ENCODE measurements around the gene MYADML2.

MYADML2 gene

DNA sequence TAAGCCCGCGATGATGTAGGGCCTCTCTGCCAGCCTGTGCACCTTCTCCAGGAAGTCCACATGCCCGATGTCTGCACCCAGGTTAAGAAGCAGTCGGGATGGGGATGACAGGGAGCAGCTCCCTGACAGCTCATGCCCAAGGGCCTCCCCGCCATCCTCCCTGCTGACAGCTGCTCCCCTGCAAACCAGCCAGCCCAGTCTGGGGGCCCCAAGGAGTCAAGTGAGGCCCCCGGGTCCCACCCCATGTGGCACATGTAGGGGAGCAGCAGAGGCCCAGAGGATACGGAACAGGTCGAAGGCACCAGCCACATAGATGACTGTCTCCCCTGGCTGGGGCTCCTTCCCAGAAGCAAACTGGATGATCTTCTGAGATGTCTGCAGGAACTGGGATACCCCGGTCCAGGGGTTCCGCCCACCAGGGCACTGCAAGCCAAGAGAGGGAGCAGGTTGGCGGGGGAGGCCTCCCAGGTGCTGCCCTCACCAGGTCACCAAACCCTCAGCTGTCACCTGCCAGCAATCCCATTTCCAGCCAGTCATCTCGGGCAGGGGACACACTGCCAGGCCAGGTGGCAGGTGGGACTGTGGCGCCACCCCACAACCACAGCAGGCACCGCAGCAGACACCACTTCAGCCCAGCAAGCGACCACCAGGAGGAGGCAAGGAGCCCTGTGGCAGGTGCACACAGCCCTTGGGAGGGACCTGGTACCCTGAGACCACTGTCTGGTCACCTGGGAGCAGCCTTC is 40.4 kb downstream of the MYADML2 start:
- H3K27me3 Mint-ChIP-seq: peaks cover 1% of the 10 kb centered on the region
- peaks cover 17% of the 10 kb centered on the region for H3K4me1 Mint-ChIP-seq
- H3K4me3 Mint-ChIP-seq: no peak overlapping the region
- DNase-seq (no peak), ATAC-seq (no peak)
- H3K27ac Mint-ChIP-seq: no peak overlapping the region
- H3K9me3 Mint-ChIP-seq: no peaks in the 10 kb centered on the region

DNA sequence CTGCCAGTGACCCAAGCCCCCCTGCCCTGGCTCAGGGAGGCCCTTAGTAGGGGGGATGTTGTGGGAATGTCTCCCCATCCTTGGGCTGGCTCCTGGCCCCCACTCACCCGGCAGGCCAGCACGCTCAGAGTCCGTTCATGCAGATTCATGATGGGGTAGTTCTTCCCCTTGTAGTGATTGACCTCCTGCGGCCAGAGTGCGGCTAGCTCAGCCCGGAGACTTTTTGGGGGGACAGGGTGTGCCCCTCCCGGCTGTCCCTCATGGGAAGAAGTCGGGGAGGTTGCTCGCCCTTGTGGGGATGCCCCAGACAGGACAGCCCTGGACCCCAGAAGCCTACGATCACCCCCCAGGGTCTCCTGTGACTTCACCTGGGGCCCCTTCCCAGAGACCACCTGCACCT is 41.0 kb downstream of the MYADML2 start:
- Mint-ChIP-seq H3K4me1 (peaks cover 20% of the 10 kb centered on the region), H3K4me3 (no peak overlapping the region), H3K27ac (no peak overlapping the region), H3K9me3 (no peaks in the 10 kb centered on the region), H3K27me3 (peaks cover 8% of the 10 kb centered on the region)
- no peak for DNase-seq
- ATAC-seq: no peak

DNA sequence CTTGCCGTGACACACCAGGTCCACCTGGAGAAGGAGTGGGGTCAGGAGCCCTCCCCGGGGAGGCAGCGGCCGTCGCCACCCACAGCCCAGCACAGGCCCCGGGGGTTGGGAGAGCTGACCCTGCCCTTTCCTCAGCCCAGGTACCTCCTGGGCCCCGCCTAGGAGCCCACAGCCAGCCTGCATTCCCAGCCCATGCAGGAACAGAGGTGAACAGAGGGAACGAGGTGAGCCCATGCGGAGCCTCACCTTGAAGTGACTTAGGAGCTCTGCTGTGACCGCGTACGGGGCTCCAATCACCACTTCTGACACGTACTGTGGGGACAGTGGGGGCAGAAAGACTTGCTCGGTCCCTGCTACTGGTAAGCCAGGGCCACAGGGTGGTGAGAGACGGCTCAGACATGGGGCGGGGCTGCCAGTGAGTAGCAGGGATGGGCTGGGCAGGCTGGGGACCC is 41.6 kb downstream of the MYADML2 start:
- Mint-ChIP-seq H3K4me1 (peaks cover 24% of the 10 kb centered on the region), H3K9me3 (no peaks in the 10 kb centered on the region), H3K27me3 (peaks cover 13% of the 10 kb centered on the region), H3K4me3 (no peak overlapping the region), H3K27ac (no peak overlapping the region)
- ATAC-seq (no peak), DNase-seq (no peak)

DNA sequence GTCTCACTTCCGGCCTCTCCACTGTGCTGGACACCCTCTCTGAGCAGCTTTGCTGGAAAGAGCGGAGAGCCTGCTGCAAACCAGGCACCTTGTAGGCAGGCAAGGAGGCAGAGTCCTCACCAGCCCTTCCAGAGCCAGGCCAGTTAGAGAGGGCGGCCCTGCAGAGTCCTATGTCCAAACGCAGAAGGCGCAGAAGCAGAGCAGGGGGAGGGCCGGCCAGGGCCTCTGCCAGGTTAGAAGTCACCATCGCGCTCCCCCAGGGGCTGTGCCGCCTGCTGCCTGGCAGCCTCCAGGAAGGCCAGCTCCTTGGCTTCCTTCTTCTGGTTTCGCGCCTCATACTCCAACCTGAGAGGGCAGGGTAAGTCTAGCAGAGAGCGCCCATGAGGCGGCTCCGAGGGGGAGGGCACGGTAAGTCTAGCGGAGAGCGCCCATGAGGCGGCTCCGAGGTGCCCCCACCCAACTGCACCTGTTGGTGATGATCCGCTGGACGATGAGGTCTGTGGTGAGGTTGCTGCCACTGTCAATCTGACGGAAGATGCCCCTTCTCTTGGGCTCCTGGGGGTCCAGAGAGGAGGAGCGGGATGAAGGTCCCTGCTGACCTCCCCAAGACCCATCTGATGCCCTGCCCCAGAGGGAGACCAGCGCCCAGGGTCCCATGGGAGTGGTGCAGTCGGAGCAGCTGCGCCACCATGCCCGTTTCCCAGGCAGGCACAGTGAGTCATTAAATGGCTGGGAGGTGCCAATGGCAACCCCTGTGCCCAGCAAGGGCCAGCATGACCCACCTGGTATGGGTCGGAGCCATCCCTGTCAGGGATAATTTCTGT is 42.2 kb downstream of the MYADML2 start:
- Mint-ChIP-seq H3K4me3 (no peak overlapping the region), H3K27ac (no peak overlapping the region), H3K4me1 (peaks cover 18% of the 10 kb centered on the region), H3K27me3 (peaks cover 13% of the 10 kb centered on the region), H3K9me3 (no peaks in the 10 kb centered on the region)
- ATAC-seq (no peak), DNase-seq (no peak)

DNA sequence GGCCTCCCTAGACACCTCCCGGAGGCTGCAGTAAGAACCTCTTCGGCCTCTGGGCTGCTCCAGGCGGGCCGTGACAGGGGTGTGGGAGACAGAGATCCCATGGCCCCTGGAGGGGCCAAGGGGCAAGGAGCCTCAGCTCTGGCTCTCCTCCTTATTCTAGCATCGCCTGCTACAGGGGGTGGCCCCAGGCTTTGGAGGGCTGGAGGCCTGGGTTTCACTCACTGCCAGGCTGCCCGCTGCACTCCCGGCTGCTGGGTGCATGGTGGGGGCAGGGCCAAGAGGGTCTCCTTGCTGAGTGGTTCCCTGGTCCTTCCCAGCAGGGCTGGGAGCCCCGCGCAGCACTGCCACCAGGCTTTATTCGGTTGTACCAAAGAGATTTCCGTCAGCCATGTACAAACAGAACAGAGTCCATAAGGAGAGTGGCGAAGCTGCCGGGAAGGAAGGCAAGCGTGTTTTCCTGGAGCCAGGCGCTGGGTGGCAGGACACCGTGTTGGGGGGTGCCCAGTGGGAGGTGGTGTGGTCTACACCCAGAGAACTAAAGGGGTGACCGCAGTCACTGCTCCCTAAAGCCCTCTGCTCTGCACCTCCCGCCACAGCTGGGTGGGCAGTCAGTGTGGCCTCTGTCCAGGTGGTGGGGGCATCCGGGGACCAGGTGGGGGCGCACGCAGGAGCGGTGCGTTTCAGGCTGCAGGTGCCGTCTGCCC is 43.0 kb downstream of the MYADML2 start:
- no peak overlapping the region for H3K27ac Mint-ChIP-seq
- peaks cover 13% of the 10 kb centered on the region for H3K27me3 Mint-ChIP-seq
- DNase-seq: no peak
- peaks cover 10% of the 10 kb centered on the region for H3K4me1 Mint-ChIP-seq
- no peaks in the 10 kb centered on the region for H3K9me3 Mint-ChIP-seq
- no peak for ATAC-seq
- H3K4me3 Mint-ChIP-seq: no peak overlapping the region

DNA sequence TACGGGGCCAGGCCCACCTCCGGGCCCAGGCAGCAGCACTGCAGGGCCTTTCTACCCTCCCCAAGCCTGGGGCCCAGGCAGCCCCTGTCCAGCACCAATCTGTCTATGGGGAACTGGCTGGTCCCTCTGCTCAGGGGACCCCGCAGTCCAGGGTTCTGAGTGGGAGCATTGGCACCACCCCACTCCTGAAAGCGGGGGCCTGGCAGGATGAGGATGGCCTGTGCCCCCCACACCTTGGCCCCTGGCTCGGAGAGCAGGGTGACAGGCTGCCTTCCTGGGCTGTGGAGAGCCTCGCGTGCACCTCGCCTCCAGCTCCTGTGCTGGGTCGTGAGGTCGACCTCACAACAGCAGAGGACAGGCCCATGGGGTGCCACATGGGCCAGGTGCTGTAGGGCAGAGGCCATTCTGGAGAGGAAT is 43.6 kb downstream of the MYADML2 start:
- no peak overlapping the region for H3K4me3 Mint-ChIP-seq
- DNase-seq (no peak), ATAC-seq (no peak)
- peaks cover 13% of the 10 kb centered on the region for H3K27me3 Mint-ChIP-seq
- H3K4me1 Mint-ChIP-seq: peaks cover 10% of the 10 kb centered on the region
- H3K27ac Mint-ChIP-seq: no peak overlapping the region
- no peaks in the 10 kb centered on the region for H3K9me3 Mint-ChIP-seq

DNA sequence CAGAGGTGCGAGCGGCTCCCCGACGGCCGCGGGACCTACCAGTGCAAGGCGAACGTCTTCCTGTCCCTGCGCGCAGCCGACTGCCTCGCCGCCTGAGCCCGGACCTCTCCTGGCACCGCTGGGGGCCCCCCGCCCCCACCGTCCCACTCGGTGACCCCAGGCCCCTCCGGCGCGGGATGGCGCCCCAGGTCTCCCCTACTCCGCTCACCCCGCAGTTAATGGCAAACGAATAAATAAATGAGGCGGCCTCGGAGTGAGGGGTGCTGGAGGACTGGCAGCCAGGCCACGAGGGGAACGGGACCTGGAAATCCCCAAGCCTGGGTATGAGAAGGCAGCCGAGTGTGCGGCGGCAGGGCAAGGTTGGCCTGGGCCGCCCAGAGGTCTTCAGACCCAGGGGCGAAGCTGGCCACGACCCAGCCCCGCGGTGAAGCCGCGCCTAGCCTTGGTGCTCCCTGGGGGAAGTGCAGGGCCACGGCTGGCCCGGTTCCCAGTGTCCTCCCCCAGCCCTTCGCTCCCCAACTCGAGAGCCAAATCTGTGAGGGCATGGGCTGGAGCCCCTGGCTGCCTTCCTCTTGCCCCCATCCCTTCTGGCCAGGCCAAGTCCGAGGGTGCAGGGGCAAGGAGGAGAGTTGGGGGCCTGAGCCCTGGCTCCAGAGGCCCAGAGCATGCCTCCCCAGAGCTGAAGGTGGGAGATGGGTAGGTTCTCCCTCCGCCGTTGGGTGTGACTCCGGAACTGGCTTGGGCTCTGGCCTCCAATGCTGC is 44.2 kb downstream of the MYADML2 start:
- Mint-ChIP-seq H3K4me3 (peak overlapping the region in 1 of 2 donors; percentile 57), H3K27me3 (peaks cover 13% of the 10 kb centered on the region), H3K4me1 (peaks cover 10% of the 10 kb centered on the region), H3K9me3 (no peaks in the 10 kb centered on the region), H3K27ac (no peak overlapping the region)
- DNase-seq (no peak), ATAC-seq (peak; percentile 49)

DNA sequence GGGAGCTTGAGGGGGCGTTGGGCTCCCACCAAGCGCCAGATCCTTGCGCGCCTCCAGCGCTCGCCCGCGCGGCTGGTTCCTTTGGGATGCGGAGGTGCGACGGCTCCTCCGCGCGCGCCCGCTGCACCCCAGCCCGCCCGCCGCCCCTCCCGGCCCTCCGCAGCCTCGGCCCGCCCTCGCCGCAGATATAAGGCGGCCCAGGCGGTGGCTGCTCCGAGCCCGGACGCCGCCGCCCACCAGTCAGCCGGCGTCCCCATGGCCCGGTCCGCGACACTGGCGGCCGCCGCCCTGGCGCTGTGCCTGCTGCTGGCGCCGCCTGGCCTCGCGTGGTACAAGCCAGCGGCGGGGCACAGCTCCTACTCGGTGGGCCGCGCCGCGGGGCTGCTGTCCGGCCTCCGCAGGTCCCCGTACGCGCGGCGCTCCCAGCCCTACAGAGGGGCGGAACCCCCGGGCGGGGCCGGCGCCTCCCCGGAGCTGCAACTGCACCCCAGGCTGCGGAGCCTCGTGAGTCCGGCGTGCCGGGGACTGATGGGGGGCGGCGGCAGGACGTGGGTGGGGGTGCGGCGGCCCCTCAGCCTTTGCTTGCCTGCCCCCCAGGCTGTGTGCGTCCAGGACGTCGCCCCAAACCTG is 44.9 kb downstream of the MYADML2 start, which contains the start of gene NPB:
Gene NPB (plus strand): TSS at position 216 of the 630 bp plus-strand sequence. CDS start 40 bp downstream, at position 256.
- peaks cover 10% of the 10 kb centered on the region for H3K4me1 Mint-ChIP-seq
- no peaks in the 10 kb centered on the region for H3K9me3 Mint-ChIP-seq
- ATAC-seq (peak; percentile 52), DNase-seq (no peak)
- no peak within 1 kb of the TSS for H3K27ac Mint-ChIP-seq
- peak within 1 kb of the TSS in 1 of 2 donors; percentile 57 for H3K4me3 Mint-ChIP-seq
- peaks cover 13% of the 10 kb centered on the region for H3K27me3 Mint-ChIP-seq

DNA sequence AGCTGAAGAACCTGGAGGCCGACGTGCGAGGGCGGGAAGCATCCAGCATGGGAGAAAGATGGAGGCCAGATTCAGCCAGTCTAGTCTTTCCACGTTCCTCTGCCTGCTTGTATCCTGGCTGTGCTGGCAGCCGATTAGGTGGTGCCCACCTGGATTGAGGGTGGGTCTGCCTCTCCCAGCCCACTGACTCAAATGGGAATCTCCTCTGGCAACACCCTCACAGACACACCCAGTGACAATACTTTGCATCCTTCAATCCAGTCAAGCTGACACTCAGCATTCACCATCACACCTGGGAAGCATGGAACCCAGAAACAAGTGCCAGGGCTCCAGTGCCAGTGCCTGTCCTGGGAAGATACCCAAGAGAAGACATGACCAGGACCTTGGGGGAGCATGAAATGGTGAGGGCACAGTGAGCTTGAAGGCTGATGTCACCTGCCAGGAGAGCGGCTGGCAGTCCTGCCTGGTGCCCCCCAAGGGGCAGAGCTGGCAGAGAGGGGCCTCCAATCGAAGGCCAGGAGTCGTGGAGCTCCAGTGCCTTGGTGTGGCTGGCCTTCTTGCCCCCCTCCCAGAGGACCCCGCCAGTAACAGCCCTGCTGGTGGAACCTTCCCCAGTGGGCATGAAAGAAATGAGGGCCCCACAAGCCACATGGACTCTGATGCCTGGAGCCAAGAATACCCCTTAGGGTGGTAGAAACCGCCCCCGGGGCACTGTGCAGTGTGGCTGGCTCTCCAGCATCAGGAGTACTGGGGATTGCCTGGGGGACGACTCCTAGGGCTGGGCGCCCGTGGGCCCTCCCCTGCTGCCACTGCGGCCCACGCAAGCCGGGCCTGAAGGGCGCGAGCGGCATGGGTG is 45.6 kb downstream of the MYADML2 start:
- no peak for DNase-seq
- Mint-ChIP-seq H3K9me3 (no peaks in the 10 kb centered on the region), H3K4me1 (peaks cover 10% of the 10 kb centered on the region), H3K27ac (peak overlapping the region in 1 of 2 donors; percentile 4), H3K4me3 (no peak overlapping the region), H3K27me3 (peaks cover 13% of the 10 kb centered on the region)
- ATAC-seq: peak; percentile 38

DNA sequence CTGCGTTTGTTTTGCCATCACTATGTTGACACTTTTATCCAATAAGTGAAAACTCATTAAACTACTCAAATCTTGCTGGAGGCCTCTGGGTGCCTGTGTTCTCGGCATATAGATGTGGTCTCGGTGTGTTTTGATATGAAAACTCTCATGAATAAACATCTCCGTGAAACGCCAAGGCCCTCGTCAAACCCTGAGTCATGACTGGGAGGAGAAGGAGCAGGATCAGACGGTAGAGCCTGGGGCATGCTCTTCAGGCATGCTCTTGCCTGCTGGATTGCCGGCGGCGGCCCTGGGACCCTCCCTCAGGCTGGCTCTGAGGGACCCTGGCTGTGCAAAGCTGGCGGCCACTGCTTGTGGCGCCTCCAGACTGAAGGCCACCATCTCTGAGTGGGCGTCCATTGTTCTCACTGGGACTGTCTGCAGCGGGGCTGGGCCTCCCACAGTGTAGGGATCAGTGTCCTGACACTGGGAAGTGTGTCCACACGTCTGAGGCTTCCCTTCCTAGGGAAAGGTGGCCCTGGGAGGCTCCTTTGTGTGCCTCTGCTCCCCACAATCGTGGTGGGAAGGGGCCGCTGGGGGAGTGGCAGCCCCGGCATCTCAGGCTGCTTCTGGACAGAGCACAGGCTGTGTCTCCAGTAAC is 46.7 kb downstream of the MYADML2 start:
- H3K27ac Mint-ChIP-seq: no peak overlapping the region
- ATAC-seq: no peak
- peaks cover 13% of the 10 kb centered on the region for H3K27me3 Mint-ChIP-seq
- peaks cover 10% of the 10 kb centered on the region for H3K4me1 Mint-ChIP-seq
- DNase-seq: no peak
- no peak overlapping the region for H3K4me3 Mint-ChIP-seq
- H3K9me3 Mint-ChIP-seq: no peaks in the 10 kb centered on the region

DNA sequence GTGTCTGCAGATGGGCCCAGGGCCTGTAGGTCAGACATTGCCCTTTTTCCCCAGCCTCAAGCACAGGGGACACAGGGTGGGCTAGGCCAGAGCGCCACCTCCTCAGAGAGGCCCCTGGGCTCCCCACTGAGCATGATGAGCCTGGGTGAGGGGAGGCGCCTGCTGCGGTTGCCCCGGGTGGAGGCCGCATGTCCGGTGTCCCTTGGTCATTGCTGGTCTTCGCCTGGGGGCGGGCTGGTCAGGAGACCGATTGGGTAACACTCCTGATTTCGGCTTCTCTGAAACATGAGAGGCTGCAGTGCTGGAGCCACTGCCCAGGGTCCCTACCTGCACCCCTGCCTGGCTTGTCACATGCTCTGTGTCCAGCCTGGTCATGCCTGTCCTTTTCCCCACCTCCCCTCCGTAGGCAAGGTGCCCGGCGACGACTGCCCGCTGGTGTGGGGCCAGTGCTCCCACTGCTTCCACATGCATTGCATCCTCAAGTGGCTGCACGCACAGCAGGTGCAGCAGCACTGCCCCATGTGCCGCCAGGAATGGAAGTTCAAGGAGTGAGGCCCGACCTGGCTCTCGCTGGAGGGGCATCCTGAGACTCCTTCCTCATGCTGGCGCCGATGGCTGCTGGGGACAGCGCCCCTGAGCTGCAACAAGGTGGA is 47.4 kb downstream of the MYADML2 start:
- H3K4me3 Mint-ChIP-seq: no peak overlapping the region
- H3K27ac Mint-ChIP-seq: no peak overlapping the region
- no peak for ATAC-seq

DNA sequence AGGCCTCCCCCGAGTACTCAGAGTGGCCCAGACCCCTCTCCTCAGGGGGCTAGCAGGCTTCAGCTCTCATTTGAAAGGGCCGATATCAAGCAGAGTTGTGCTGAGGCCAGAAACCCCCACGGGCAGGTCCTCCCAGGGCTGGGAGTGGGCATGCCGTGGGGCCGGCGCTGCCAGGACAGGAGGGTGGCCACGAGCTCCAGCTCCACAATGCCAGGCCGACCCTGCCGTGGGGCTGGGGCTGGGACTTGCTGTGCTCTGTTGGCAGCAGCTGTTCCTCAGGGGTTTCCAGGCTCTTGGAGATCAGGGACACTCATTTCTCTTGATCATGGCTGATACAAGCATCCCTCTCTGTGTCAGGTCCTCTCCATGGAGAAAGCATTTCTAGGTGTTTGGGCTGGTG is 48.1 kb downstream of the MYADML2 start:
- peaks cover 13% of the 10 kb centered on the region for H3K27me3 Mint-ChIP-seq
- ATAC-seq: no peak
- H3K9me3 Mint-ChIP-seq: no peaks in the 10 kb centered on the region

More for the DNA sequence above, 47.4 kb downstream of the MYADML2 start:
- Mint-ChIP-seq H3K4me1 (peaks cover 10% of the 10 kb centered on the region), H3K9me3 (no peaks in the 10 kb centered on the region), H3K27me3 (peaks cover 13% of the 10 kb centered on the region)
- DNase-seq: no peak

More for the DNA sequence above, 48.1 kb downstream of the MYADML2 start:
- no peak for DNase-seq
- Mint-ChIP-seq H3K27ac (peak overlapping the region in 1 of 2 donors; percentile 34), H3K4me1 (peaks cover 10% of the 10 kb centered on the region), H3K4me3 (no peak overlapping the region)
